ENCODE results near the gene SAPCD2.

GRCh38 chr9:137077758-137078693 lies 7.7 kb upstream of the SAPCD2 start:
- no peak for TF ChIP-seq CTCF (IDR thresholded peaks at IDR 0.05)
- TF ChIP-seq POLR2A (IDR thresholded peaks at IDR 0.05) = no peak
